Vagina (tissue), 2 donors: ENCODE results near the gene PGBD5. TPM values are rescaled to one million over a fixed set of nuclear protein-coding genes. Genes with fewer than 3 reads are reported as not detected.

Experiments
- DNase-seq, 2 donors: peaks; one replicate each; pipeline ENCODE4 v3.0.0-alpha.2; 2017; ENCODE audit errors: extremely low spot score in 2 of 2
- H3K27ac ChIP-seq: fragments of 200-600 bp; sonication (generic); one replicate; pipeline ENCODE4 v1.5.1; 2019
- H3K27me3 ChIP-seq: fragments of 200-600 bp; sonication (generic); one replicate; pipeline ENCODE4 v1.5.1; 2019
- H3K36me3 ChIP-seq, 2 donors: fragments of 200-600 bp; sonication (generic); one replicate each; pipeline ENCODE4 v1.5.1; 2017 to 2019
- H3K4me1 ChIP-seq: fragments of 200-600 bp; sonication (generic); one replicate; pipeline ENCODE4 v1.5.1; 2019
- H3K4me3 ChIP-seq, 2 donors: fragments of 200-600 bp; sonication (generic); 1 replicate in 1 of 2; 2 replicates in 1 of 2; pipeline ENCODE4 v1.5.1; 2016 to 2019
- H3K9me3 ChIP-seq: fragments of 200-600 bp; sonication (generic); one replicate; pipeline ENCODE4 v1.5.1; 2019
- CTCF ChIP-seq, 3 experiments: fragments of 450-650 bp in 2 of 3; fragments of 200-600 bp in 1 of 3; sonication (generic) in 1 of 3; IDR thresholded peaks; one replicate each; pipeline ENCODE4 v1.5.1; 2017 to 2019; ENCODE audit warnings: antibody characterized with exemption in 3 of 3, mild to moderate bottlenecking in 2 of 3, moderate library complexity in 2 of 3
- POLR2A ChIP-seq, 2 donors: fragments of 450-650 bp; IDR thresholded peaks; one replicate each; pipeline ENCODE4 v1.6.1; 2017; ENCODE audit warnings: antibody characterized with exemption in 2 of 2, mild to moderate bottlenecking in 2 of 2, moderate library complexity in 2 of 2
- POLR2AphosphoS5 ChIP-seq, 2 donors: sonication (generic); formaldehyde crosslinking; IDR thresholded peaks; one replicate each; pipeline ENCODE4 v1.9.0; 2017; ENCODE audit warnings: antibody characterized with exemption in 2 of 2, mild to moderate bottlenecking in 2 of 2, low read depth in 1 of 2; ENCODE audit not compliant: insufficient read depth in 1 of 2
- intact Hi-C: fragments of 100-400 bp; cut with DNase I; formaldehyde crosslinking; loops from one replicate; pipeline ENCODE4 v1.15.1; 2023
- total RNA-seq: library from RNA; depleted of rRNA; stranded (reverse); fragments of >200 nt; gene quantifications from one replicate; pipeline ENCODE4 v1.2.3, GENCODE V29; 2016

Gene PGBD5
- total RNA-seq, 1 donor from 2014 or later, result 0.98 TPM

GRCh38 chr1:230319014-230319747, 107.0 kb downstream of the PGBD5 start:
- no peak overlapping the region for H3K4me3 ChIP-seq
- H3K36me3 ChIP-seq, result no peaks in the 10 kb centered on the region
- no peaks in the 10 kb centered on the region for H3K9me3 ChIP-seq
- no peaks in the 10 kb centered on the region for H3K27me3 ChIP-seq
- TF ChIP-seq POLR2AphosphoS5 (IDR thresholded peaks at IDR 0.05; ENCODE audit: insufficient read depth in 1 of 2, low read depth in 1 of 2) (no peak), CTCF (IDR thresholded peaks at IDR 0.05) (no peak), POLR2A (IDR thresholded peaks at IDR 0.05) (no peak)
- H3K27ac ChIP-seq, result no peak overlapping the region
- H3K4me1 ChIP-seq, result no peaks in the 10 kb centered on the region
- no peak for DNase-seq
- intact Hi-C loops, result no loop called here

- intact Hi-C loops, result no loop called here
- DNase-seq, result no peak
- H3K36me3 ChIP-seq, result no peaks in the 10 kb centered on the region
- no peaks in the 10 kb centered on the region for H3K27me3 ChIP-seq
- TF ChIP-seq CTCF (IDR thresholded peaks at IDR 0.05), result no peak
- no peaks in the 10 kb centered on the region for H3K4me1 ChIP-seq
- H3K27ac ChIP-seq, result no peak overlapping the region
- no peak overlapping the region for H3K4me3 ChIP-seq
- H3K9me3 ChIP-seq, result no peaks in the 10 kb centered on the region
Observed at GRCh38 chr1:230317823-230318819, 108.0 kb downstream of the PGBD5 start.

GRCh38 chr1:230316864-230317745, 109.0 kb downstream of the PGBD5 start:
- Histone ChIP-seq H3K4me1 (no peaks in the 10 kb centered on the region), H3K27ac (no peak overlapping the region), H3K4me3 (no peak overlapping the region), H3K36me3 (no peaks in the 10 kb centered on the region), H3K27me3 (no peaks in the 10 kb centered on the region), H3K9me3 (no peaks in the 10 kb centered on the region)
- intact Hi-C loops, result no loop called here
- TF ChIP-seq CTCF (IDR thresholded peaks at IDR 0.05) (no peak), POLR2AphosphoS5 (IDR thresholded peaks at IDR 0.05; ENCODE audit: insufficient read depth in 1 of 2, low read depth in 1 of 2) (no peak), POLR2A (IDR thresholded peaks at IDR 0.05) (no peak)
- DNase-seq, result no peak

GRCh38 chr1:230315099-230315498, 111.0 kb downstream of the PGBD5 start:
- TF ChIP-seq POLR2AphosphoS5 (IDR thresholded peaks at IDR 0.05; ENCODE audit: insufficient read depth in 1 of 2, low read depth in 1 of 2), result no peak
- no peak for TF ChIP-seq POLR2A (IDR thresholded peaks at IDR 0.05)
- no peak for TF ChIP-seq CTCF (IDR thresholded peaks at IDR 0.05)
- intact Hi-C loops, result no loop called here

More at GRCh38 chr1:230315099-230315498, 111.0 kb downstream of the PGBD5 start:
- Histone ChIP-seq H3K4me3 (no peak overlapping the region), H3K27me3 (no peaks in the 10 kb centered on the region), H3K4me1 (no peaks in the 10 kb centered on the region), H3K36me3 (no peaks in the 10 kb centered on the region), H3K9me3 (no peaks in the 10 kb centered on the region), H3K27ac (no peak overlapping the region)
- no peak for DNase-seq
